ENCODE data around the gene MAP3K3.

MAP3K3 gene

GRCh38 chr17:63652106-63652505, 29.9 kb downstream of the MAP3K3 start:
- DNase-seq (ENCODE audit: low spot score) = no peak

GRCh38 chr17:63653050-63653449, 30.8 kb downstream of the MAP3K3 start:
- no peak for DNase-seq (ENCODE audit: low spot score)

DNA sequence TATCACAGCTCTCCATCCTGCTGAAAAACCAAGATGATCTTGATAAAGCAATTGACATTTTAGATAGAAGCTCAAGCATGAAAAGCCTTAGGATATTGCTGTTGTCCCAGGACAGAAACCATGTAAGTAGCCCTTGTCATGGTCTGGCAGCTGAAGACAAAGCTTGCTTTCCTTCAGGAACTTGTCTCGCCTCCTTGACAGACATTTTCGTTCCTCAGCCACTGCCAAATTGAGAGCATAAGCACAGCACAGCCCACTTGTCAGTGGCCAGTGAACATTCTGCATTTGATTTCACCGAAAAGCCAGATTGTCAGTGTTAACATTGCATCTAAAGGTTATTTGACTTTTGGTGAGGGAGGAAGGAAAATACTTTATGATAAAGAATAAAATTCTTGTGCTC, 35.6 kb downstream of the MAP3K3 start:
- DNase-seq (ENCODE audit: low spot score) = no peak

DNA sequence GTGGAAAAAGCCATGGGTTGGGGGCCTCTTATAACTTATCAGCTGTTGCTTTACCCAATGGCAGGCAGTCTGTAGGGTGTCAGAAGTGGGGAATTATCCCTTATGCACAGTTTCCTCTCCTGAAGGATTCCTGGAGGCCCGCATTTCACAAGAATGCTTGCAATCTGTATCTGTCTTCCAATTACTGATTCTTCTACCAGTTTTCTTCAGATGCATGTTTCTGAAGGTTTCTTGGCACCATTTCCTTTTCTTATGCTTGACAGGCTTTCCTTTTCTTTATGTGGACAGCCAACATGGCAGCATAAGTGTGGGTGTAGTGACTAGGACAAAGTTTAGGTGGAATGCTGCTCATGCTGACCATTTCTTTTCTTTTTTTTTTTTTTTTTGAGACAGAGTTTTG, 36.1 kb downstream of the MAP3K3 start:
- no peak for DNase-seq (ENCODE audit: low spot score)

DNA sequence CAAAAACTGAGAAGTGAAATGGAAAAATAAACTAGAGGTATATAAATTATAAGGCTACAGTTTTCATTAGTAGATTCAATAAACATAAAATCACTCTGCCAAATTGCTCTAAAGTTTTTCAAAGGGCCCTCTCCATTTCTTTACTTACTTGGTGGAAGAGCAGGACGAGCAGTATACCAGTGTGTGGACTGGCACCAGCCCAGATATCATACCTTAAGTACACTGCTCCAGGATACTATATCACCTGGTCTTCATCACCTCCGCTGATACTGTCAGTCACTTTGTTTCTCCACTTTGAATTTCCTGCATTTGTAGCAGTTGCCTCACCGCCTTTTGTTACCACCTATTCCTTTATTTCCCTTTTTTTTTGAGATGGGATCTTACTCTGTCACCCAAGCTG, 37.6 kb downstream of the MAP3K3 start:
- DNase-seq (ENCODE audit: low spot score) = no peak

GRCh38 chr17:63665527-63666214, 43.5 kb downstream of the MAP3K3 start:
- no peak for DNase-seq (ENCODE audit: low spot score)

DNA sequence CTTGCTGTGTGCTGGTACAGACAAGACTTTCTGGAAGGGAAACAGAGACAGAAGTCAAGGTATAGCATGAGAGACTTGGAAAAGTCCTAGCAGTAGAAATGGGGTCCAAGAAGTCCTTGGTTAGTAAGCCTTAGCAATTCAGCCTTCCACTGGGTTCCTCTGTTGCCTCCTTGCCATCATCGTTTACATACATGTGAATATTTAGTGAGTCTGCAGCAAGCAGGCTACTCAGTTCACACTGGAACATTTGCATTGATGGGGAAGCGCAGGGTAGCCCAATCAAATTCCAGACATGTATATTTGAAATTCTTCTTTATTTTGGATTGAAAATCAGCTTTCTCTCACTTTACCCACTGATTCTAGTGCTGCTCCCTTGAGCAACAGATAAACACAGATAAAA, 50.6 kb downstream of the MAP3K3 start:
- no peak for DNase-seq (ENCODE audit: low spot score)

DNA sequence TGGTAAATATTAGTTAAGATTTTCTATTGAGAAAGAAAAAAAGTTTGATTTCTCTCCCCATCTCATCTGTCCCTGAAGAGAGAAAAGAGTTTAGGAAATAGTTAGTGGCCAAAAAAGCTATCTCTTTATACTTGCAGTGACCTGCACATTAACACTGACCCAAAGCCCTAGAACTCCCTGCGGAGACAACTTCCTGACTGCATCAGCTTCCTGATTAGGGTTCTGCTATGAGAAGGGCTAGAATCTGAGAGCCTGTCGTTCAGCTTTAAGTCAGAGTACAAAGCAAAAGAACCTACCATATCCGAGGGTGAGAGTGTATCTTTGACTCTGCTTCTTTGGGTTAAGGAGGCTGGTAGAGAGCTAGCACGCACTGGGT, 53.0 kb downstream of the MAP3K3 start:
- no peak for DNase-seq (ENCODE audit: low spot score)

DNA sequence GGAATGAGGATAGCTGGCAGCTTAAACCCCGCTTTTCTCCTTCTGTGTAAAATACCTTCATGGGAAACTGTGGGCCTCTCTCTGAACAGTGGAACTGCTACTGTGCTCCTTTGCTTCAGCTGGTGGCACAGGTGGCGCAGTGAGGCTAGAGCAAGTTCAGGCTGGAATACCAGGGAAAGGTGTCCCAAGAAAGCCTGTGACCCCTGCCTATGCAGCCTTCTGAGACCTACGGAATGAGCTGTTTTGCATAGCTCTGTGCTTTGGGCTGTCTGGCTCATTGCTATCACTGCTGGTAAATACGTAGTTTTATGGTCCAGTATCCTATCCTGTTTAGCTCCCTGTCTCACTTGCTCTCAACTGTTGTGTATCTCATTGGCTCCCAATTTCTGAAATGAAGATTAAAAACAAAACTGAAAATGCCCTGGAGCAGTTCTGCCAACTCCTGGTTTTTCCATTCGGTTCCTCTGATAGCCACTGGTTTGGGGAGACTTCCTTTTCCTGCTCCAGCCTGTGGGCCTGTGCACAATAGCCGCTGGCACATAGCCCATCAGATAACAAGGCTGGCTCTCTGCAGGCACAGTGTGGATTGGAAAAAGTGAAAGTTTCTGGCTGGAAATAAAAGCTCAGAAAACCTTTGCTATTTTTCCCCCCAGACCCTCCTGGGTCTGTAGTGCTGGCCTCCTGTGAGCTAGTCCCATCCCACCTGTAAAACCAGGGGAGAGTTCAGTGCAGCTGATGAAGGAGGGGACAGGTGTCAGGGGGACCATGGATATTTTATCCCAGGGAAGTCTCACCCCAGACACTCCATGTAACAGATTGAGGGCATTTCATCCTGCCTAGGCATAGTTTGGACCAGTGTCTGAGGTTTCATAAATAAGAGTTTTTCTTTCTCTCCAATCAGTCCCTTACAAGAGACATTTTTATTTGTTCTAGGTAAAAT, 53.7 kb downstream of the MAP3K3 start:
- peak; percentile 76 for DNase-seq (ENCODE audit: low spot score)

DNA sequence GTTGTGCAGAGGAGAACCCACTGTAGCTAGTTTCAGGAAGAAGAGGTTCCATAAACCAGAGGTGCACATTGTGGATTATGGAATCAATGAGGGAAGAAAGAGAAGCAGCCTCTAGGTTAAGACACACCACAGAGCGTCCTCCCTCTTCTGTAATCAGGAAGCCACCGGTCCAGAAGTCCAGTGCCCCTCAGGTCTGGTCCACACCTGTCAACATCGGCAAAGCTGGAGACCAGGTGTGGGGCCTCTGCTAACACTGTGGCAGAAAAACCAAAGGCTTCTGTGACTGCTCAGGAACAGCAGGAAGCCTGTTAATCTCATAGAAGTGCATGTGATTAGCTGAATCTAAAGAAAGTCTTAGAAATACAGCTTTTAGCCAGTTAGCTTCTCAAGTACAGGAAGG, 54.4 kb downstream of the MAP3K3 start:
- DNase-seq (ENCODE audit: low spot score) = no peak

DNA sequence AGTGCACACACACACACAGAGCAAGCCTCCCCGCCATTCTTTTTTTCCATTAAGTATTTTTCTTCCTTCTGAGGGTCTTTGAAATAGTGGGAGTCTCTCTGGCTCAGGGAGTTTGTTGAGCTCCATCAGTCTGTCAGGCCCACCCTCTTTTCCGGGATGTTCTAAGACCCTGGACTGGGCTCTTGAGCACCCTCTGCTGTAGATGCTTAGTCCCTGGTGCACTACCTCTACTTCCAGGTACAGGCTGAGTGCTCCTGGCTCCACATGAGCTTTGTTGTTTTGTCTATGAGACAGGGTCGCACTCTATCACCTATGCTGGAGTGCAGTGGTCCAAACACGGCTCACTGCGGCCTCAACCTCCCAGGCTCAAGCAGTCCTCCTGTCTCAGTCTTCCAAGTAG, 57.0 kb downstream of the MAP3K3 start:
- DNase-seq (ENCODE audit: low spot score) = no peak

GRCh38 chr17:63680700-63681099, 58.5 kb downstream of the MAP3K3 start:
- DNase-seq (ENCODE audit: low spot score) = no peak

GRCh38 chr17:63681530-63681929, 59.3 kb downstream of the MAP3K3 start:
- no peak for DNase-seq (ENCODE audit: low spot score)

- DNase-seq (ENCODE audit: low spot score) = no peak
Observed at GRCh38 chr17:63682441-63682840, 60.2 kb downstream of the MAP3K3 start.

DNA sequence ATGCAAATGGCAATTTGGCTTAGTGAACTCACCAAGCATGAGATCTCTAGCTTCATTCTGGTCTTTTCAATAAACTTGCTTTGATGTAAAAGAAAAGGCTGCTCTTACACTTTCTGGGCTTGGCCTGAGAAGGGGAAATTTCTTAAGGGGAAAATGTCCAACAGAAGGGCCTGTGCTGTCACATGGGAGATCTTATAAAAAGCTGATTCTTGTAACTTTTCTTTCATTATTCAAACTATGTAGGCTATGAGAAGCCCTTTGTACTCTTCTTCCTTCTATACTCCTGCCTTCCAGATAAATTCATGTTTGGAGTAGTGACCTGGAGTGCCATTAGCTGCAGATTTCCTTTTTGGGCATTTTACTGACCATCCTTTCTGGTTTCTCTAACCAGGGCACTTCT, 60.8 kb downstream of the MAP3K3 start:
- DNase-seq (ENCODE audit: low spot score) = no peak

- DNase-seq (ENCODE audit: low spot score) = peak; percentile 32
Observed at GRCh38 chr17:63685041-63685440, 62.8 kb downstream of the MAP3K3 start.

DNA sequence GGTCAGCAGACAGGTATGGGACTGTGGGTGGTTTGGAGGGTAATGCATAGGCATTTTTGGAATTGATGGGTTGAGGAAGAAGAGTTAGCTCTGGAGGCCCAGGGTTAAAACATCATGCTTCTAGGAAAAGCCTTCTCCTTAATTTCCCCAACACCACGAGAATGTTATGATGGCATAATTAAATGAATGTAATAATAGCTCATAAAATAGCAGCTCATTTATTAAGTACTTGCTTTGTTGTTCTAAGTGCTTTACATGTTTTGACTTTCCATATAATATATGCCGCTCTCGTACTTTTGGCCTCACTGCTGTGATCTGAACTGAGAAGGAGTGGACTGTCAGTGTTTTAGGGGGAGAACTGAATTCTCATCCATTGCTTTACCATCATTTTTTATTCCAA, 63.4 kb downstream of the MAP3K3 start:
- DNase-seq (ENCODE audit: low spot score) = no peak

- DNase-seq (ENCODE audit: low spot score) = no peak
Observed at GRCh38 chr17:63686138-63686685, 64.0 kb downstream of the MAP3K3 start.

DNA sequence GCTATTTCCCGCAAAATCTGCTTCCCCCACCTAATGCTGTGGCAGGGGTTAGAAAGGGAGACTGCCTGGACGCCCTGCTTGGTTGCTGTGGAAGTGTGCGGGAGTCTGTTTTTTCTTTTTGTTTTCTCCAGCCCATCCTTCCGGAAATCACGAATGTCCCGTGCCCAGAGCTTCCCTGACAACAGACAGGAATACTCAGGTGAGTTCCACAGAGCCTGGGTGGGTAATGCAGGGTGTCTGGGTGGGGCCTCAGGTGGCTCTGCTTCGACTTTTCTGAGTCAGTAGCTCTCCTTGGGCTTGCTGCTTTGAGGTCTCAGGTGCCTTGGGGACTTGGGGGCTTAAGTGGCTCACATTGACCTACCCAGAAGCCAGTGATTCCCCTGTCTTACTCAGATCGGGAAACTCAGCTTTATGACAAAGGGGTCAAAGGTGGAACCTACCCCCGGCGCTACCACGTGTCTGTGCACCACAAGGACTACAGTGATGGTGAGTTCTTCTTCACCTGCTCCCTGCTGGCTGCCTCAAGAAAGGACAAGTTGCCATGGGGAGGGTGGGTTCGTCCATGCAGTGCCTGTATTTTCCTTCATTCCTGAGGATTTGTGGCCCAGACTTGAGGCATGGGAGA, 66.3 kb downstream of the MAP3K3 start:
- DNase-seq (ENCODE audit: low spot score) = no peak

DNA sequence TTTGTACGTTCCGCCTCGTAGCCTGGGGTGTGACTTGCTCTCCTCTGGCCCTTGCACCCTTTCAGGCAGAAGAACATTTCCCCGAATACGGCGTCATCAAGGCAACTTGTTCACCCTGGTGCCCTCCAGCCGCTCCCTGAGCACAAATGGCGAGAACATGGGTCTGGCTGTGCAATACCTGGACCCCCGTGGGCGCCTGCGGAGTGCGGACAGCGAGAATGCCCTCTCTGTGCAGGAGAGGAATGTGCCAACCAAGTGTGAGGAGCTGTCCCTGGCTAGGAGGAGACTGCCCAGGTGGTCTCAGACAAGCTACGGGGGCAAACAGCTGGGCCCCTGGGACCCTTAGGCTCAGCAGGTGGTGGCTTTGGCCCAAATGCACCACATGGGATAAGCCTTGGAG, 67.3 kb downstream of the MAP3K3 start:
- no peak for DNase-seq (ENCODE audit: low spot score)

DNA sequence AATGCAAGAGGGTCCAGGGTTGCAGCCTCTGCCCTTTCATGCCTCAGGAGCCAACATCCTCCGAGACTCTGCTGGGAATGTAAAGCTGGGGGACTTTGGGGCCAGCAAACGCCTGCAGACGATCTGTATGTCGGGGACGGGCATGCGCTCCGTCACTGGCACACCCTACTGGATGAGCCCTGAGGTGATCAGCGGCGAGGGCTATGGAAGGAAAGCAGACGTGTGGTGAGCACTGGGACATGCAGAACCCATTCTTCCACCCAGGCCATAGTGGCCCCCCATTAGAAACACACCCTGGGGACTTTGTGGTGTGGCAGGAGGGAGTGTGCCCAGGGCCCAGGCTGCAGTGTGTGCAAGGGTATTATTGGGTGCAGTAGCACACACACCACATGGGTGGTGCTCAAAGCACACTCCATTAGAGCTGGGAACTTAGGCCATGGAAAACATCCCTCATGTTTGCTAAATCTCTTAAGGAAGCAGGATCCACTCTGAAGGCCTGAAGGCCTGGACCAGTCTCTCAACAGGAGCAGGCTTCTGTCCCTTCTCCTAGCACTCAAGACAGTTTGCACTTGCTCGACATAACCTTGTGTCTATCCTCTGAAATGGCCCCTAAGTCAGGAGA, 70.1 kb downstream of the MAP3K3 start:
- no peak for DNase-seq (ENCODE audit: low spot score)

- no peak for DNase-seq (ENCODE audit: low spot score)
Observed at GRCh38 chr17:63693411-63694113, 71.3 kb downstream of the MAP3K3 start.

Data from AG08395 (cell line).